Measurements from ENCODE around the gene PRUNE2. TPM values are rescaled to one million over a fixed set of nuclear protein-coding genes. Genes with fewer than 3 reads are reported as not detected.
"Not testable (repeated sequence)": the region's sequence is repeated elsewhere in the genome, so short reads cannot be mapped to it uniquely, and the experiment has no call there.

Gene PRUNE2
- total and polyA plus RNA-seq, 4 donors: 1.3 to 4.5 (median 1.6) TPM

DNA sequence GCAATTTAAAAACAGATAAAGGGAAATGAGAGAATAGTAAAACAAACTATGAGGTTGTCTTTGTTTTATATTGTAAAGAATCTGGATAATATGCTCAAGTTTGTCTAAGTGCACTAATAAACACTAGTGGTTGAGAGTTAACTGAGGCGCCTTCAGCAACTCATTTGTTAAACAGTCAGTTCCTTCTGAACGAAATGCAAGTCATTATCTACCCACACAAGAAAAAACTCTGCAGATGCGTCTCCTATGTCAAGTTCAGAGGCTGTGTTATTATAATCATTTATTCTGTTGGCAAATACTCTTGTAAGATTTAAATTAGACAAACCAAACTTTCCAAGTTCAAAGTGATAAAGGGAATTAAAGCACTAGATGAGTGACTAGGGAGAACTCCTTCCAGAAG lies 162.0 kb downstream of the PRUNE2 start:
- H3K36me3 ChIP-seq (ENCODE audit: control insufficient read depth in 4 of 4, insufficient read depth in 3 of 4, low read depth in 1 of 4, low read length in 3 of 4): no peaks in the 10 kb centered on the region
- no peak overlapping the region for H3K27ac ChIP-seq (ENCODE audit: low read depth in 1 of 2, low read length in 2 of 2)
- H3K9me3 ChIP-seq (ENCODE audit: control insufficient read depth in 4 of 4, low read length in 3 of 4): peaks cover 0 to 8% (median 3%) of the 10 kb centered on the region in 4 donors
- 60% methylated on average over 3 of the region's 3 CpGs for WGBS
- H3K27me3 ChIP-seq (ENCODE audit: control insufficient read depth in 4 of 4, insufficient read depth in 4 of 4, low read length in 3 of 4): no peaks in the 10 kb centered on the region
- no peak overlapping the region for H3K4me3 ChIP-seq (ENCODE audit: low read depth in 1 of 3, low read length in 3 of 3)
- DNase-seq (ENCODE audit: low spot score): no peak
- TF ChIP-seq TAF1 (conservative IDR thresholded peaks at IDR 0.05) (no peak), ZBTB33 (IDR thresholded peaks at IDR 0.05) (no peak), ATF3 (IDR thresholded peaks at IDR 0.05) (no peak), FOXA1 (IDR thresholded peaks at IDR 0.05) (no peak), GABPA (IDR thresholded peaks at IDR 0.05 in 1 of 2, conservative IDR thresholded peaks at IDR 0.05 in 1 of 2) (no peak), YY1 (IDR thresholded peaks at IDR 0.05) (no peak), RXRA (IDR thresholded peaks at IDR 0.05) (no peak), FOXA2 (IDR thresholded peaks at IDR 0.05) (no peak), HNF4G (IDR thresholded peaks at IDR 0.05) (no peak), JUND (IDR thresholded peaks at IDR 0.05) (no peak), RAD21 (IDR thresholded peaks at IDR 0.05) (no peak), EGR1 (IDR thresholded peaks at IDR 0.05; ENCODE audit: low read depth in 2 of 2) (no peak), NR2F2 (IDR thresholded peaks at IDR 0.05) (no peak), CTCF (IDR thresholded peaks at IDR 0.05; ENCODE audit: low read depth, low read length, missing input control) (no peak), SP1 (IDR thresholded peaks at IDR 0.05) (no peak), HNF4A (conservative IDR thresholded peaks at IDR 0.05) (no peak), REST (IDR thresholded peaks at IDR 0.05) (no peak)
- TF ChIP-seq, protein P1, sequence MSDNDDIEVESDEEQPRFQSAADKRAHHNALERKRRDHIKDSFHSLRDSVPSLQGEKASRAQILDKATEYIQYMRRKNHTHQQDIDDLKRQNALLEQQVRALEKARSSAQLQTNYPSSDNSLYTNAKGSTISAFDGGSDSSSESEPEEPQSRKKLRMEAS (IDR thresholded peaks at IDR 0.05): no peak
- H3K4me1 ChIP-seq (ENCODE audit: control insufficient read depth in 4 of 4, insufficient read depth in 4 of 4, low read length in 3 of 4): no peaks in the 10 kb centered on the region
- no peak overlapping the region for H3K9ac ChIP-seq (ENCODE audit: low read depth in 1 of 2, low read length in 2 of 2)

DNA sequence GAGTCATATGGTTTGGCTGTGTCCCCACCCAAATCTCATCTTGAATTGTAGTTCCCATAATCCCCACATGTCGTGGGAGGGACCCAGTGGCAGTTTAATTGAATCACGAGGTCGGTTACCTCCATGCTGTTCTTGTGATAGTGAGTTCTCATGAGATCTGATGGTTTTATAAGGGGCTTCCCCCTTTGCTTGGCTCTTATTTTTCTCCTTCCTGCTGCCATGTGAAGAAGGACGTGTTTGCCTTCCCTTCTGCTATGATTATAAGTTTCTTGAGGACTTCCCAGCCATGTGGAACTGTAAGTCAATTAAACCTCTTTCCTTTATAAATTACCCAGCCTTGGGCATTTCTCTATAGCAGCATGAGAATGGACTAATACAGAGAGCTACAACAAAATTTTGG lies 163.0 kb downstream of the PRUNE2 start:
- not testable (repeated sequence) for H3K27me3 ChIP-seq (ENCODE audit: control insufficient read depth in 4 of 4, insufficient read depth in 4 of 4, low read length in 3 of 4); H3K4me1 ChIP-seq (ENCODE audit: control insufficient read depth in 4 of 4, insufficient read depth in 4 of 4, low read length in 3 of 4); DNase-seq (ENCODE audit: low spot score); H3K9me3 ChIP-seq (ENCODE audit: control insufficient read depth in 4 of 4, low read length in 3 of 4); H3K36me3 ChIP-seq (ENCODE audit: control insufficient read depth in 4 of 4, insufficient read depth in 3 of 4, low read depth in 1 of 4, low read length in 3 of 4); H3K4me3 ChIP-seq (ENCODE audit: low read depth in 1 of 3, low read length in 3 of 3); H3K27ac ChIP-seq (ENCODE audit: low read depth in 1 of 2, low read length in 2 of 2); H3K9ac ChIP-seq (ENCODE audit: low read depth in 1 of 2, low read length in 2 of 2)
- 70% methylated on average over 4 of the region's 4 CpGs for WGBS
